K562 (cell line): ENCODE data around the gene WDR70. TPM values are rescaled to one million over a fixed set of nuclear protein-coding genes. Genes with fewer than 3 reads are reported as not detected.
A peak's percentile ranks its signal among the peaks of the same experiment; 100 is the strongest.

Source experiments
- BRD9 ChIP-seq: fragments of 450-650 bp; IDR thresholded peaks from 2 replicates; pipeline ENCODE4 v1.6.1; 2018; ENCODE audit warnings: low read depth; ENCODE audit not compliant: partially characterized antibody
- C11orf30 ChIP-seq: fragments of 450-650 bp; IDR thresholded peaks from 2 replicates; pipeline ENCODE4 v1.6.1; 2016; ENCODE audit warnings: low read depth, mild to moderate bottlenecking
- DIDO1 ChIP-seq: fragments of 450-650 bp; IDR thresholded peaks from 2 replicates; pipeline ENCODE4 v1.6.1; 2016; ENCODE audit warnings: low read depth, missing biosample characterization, missing genetic modification characterization
- FOSL1 ChIP-seq: fragments of 200-800 bp; sonication (Bioruptor generic); conservative IDR thresholded peaks from 2 replicates; pipeline ENCODE4 v1.6.1; 2016; ENCODE audit warnings: missing genetic modification characterization, missing compliant biosample characterization
- NEUROD1 ChIP-seq: fragments of 150-350 bp; IDR thresholded peaks from 2 replicates; pipeline ENCODE4 v1.6.1; 2014; ENCODE audit warnings: borderline replicate concordance, low read length, low read depth; ENCODE audit not compliant: partially characterized antibody
- NFRKB ChIP-seq: fragments of 450-650 bp; IDR thresholded peaks from 2 replicates; pipeline ENCODE4 v1.6.1; 2016; ENCODE audit warnings: low read depth
- NRF1 ChIP-seq, 2 experiments: fragments of 450-650 bp; IDR thresholded peaks in 1 of 2; conservative IDR thresholded peaks in 1 of 2; 2 replicates each; pipeline ENCODE4 v1.6.1; 2014; ENCODE audit warnings: mild to moderate bottlenecking in 2 of 2
- PCBP2 ChIP-seq: fragments of 200-400 bp; formaldehyde crosslinking; IDR thresholded peaks from 2 replicates; pipeline ENCODE4 v1.6.1; 2018; ENCODE audit warnings: low read length, low read depth, mild to moderate bottlenecking, moderate library complexity; ENCODE audit not compliant: poor library complexity, severe bottlenecking
- RBBP5 ChIP-seq: fragments of 200-600 bp; sonication (generic); IDR thresholded peaks from 2 replicates; pipeline ENCODE4 v1.6.1; 2012; ENCODE audit warnings: borderline replicate concordance, mild to moderate bottlenecking, low read length, control low read depth, inconsistent platforms; ENCODE audit not compliant: insufficient read depth, poor library complexity, severe bottlenecking
- TCF7 ChIP-seq: sonication (generic); IDR thresholded peaks from 2 replicates; pipeline ENCODE4 v1.6.1; 2016; ENCODE audit warnings: antibody characterized with exemption, borderline replicate concordance
- TRIM24 ChIP-seq, 2 experiments: fragments of 450-650 bp; IDR thresholded peaks; 2 replicates each; pipeline ENCODE4 v1.6.1; 2016
- ZNF217 ChIP-seq: sonication (generic); formaldehyde crosslinking; IDR thresholded peaks from 2 replicates; pipeline ENCODE4 v1.8.0; 2022; ENCODE audit warnings: mild to moderate bottlenecking, missing genetic modification reagents
- ZNF224 ChIP-seq: sonication (generic); formaldehyde crosslinking; IDR thresholded peaks from 2 replicates; pipeline ENCODE4 v1.8.0; 2022; ENCODE audit warnings: mild to moderate bottlenecking, missing genetic modification reagents
- ZNF274 ChIP-seq: IDR thresholded peaks from 2 replicates; pipeline ENCODE4 v1.6.1; 2011; ENCODE audit warnings: low read depth, mild to moderate bottlenecking, low read length, moderate library complexity, borderline replicate concordance
- ZNF830 ChIP-seq: fragments of 250-450 bp; sonication (Bioruptor Pico); IDR thresholded peaks from 2 replicates; pipeline ENCODE4 v1.5.0; 2021; ENCODE audit warnings: mild to moderate bottlenecking
- polyA plus RNA-seq, 8 experiments: library from polyadenylated mRNA; depleted of rRNA in 4 of 8; stranded (reverse) in 5 of 8; unstranded in 3 of 8; fragments of >200 nt; fragmentation: Nextera tagmentation in 2 of 8; fragmentation: Illumina TruSeq in 1 of 8; extraction: Ambion mirVana in 2 of 8; extraction: Trizol in 1 of 8; gene quantifications; 2 replicates each; pipeline versions ENCODE4 v1.2.1 to v1.2.3, GENCODE V29; 2011 to 2014; ENCODE audit warnings: inconsistent platforms in 1 of 8, missing spikeins in 1 of 8
- total RNA-seq, 7 experiments: library from RNA; depleted of rRNA in 6 of 7; stranded (reverse); fragments of >200 nt in 6 of 7; fragmentation: Illumina TruSeq in 2 of 7; extraction: Trizol in 2 of 7; gene quantifications; 2 replicates each; pipeline versions ENCODE4 v1.2.1 to v1.2.3, GENCODE V29; 2011 to 2021; ENCODE audit warnings: low replicate concordance in 1 of 7
- TF ChIP-seq, protein P1 (sequence below): sonication (generic); formaldehyde crosslinking; IDR thresholded peaks from 2 replicates; pipeline ENCODE4 v1.8.0; 2022; ENCODE audit warnings: missing genetic modification reagents, mild to moderate bottlenecking, borderline replicate concordance
- TF ChIP-seq, protein P2 (sequence below): fragments of 450-650 bp; IDR thresholded peaks from 2 replicates; pipeline ENCODE4 v1.6.1; 2014; ENCODE audit warnings: low read depth, mild to moderate bottlenecking, moderate library complexity, borderline replicate concordance

Gene WDR70
- total and polyA plus RNA-seq, 9 of the 15 experiments (the other 6 are each of a cell fraction or from before 2014, with no cell fraction given): 16.8 to 46.6 (median 38.8) TPM

DNA sequence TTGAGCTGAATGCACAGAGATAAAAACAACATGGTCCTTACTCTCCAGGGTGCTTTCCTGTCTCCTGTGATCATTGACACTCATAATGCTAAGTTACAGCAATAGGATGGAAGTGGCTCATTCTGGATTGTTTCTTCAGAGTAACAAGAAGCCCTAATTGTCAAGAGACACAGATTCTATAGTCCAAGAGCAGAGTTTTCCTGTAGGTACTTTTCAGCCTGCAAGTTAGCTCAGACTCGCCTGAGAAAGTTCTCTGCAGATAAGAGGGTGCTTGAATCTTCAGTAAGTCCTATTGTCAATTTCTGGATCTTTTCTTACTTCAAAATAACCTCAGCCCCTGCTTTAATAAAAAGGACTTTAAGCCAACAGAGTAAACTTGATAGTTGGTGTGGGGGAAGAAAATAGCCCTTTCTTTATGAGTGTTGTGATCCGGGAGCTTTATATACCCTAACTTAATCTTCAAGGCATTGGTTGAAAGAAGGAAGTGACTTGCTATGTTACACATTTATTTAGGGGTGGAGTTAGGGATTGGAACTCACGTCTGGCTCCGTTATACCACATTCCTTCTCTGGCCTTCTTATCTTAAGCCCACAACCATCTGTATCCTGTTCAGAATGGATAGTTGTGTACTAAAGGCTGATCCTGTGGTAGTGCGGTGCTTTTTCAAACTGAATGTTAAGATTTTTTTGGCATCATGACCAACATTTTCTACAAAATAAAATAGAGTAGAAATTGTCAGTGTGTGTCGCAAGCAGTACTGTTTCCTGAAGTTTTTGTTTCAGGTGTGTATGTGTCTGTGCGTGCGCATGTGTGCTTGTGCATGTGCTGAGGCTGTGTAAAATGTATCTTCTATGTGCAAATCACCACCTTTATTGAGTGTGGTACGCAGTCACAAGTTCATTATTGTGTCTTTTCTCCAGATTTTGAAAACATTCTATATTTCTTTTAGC is 173.9 kb downstream of the WDR70 start (continued):
- TF ChIP-seq NEUROD1 (peak; percentile 86), BRD9 (peak; percentile 17), RBBP5 (no peak), ZNF217 (CRISPR knock-in tag) (no peak), TCF7 (0 out of 2 replicates have a peak, but pooled peaks have one; percentile 30), TRIM24 (IDR thresholded peaks at IDR 0.05) (peak; percentile 89 to 91), FOSL1 (tag) (peak; percentile 38), PCBP2 (no peak), ZNF830 (CRISPR knock-in tag) (no peak), DIDO1 (tag) (no peak), NRF1 (conservative IDR thresholded peaks at IDR 0.05 in 1 of 2, IDR thresholded peaks at IDR 0.05 in 1 of 2) (peak; percentile 71 to 75), ZNF224 (CRISPR knock-in tag) (no peak), C11orf30 (no peak), NFRKB (0 out of 2 replicates have a peak, but pooled peaks have one; percentile 34), ZNF274 (no peak)
- TF ChIP-seq, protein P1, sequence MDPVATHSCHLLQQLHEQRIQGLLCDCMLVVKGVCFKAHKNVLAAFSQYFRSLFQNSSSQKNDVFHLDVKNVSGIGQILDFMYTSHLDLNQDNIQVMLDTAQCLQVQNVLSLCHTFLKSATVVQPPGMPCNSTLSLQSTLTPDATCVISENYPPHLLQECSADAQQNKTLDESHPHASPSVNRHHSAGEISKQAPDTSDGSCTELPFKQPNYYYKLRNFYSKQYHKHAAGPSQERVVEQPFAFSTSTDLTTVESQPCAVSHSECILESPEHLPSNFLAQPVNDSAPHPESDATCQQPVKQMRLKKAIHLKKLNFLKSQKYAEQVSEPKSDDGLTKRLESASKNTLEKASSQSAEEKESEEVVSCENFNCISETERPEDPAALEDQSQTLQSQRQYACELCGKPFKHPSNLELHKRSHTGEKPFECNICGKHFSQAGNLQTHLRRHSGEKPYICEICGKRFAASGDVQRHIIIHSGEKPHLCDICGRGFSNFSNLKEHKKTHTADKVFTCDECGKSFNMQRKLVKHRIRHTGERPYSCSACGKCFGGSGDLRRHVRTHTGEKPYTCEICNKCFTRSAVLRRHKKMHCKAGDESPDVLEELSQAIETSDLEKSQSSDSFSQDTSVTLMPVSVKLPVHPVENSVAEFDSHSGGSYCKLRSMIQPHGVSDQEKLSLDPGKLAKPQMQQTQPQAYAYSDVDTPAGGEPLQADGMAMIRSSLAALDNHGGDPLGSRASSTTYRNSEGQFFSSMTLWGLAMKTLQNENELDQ (CRISPR knock-in tag): no peak
- TF ChIP-seq, protein P2, sequence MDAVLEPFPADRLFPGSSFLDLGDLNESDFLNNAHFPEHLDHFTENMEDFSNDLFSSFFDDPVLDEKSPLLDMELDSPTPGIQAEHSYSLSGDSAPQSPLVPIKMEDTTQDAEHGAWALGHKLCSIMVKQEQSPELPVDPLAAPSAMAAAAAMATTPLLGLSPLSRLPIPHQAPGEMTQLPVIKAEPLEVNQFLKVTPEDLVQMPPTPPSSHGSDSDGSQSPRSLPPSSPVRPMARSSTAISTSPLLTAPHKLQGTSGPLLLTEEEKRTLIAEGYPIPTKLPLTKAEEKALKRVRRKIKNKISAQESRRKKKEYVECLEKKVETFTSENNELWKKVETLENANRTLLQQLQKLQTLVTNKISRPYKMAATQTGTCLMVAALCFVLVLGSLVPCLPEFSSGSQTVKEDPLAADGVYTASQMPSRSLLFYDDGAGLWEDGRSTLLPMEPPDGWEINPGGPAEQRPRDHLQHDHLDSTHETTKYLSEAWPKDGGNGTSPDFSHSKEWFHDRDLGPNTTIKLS: no peak
